PC-9 (cell line): ENCODE data around the gene FMO5.

Experiments
- EZH2 ChIP-seq: fragments of 200-600 bp; sonication (generic); IDR thresholded peaks from 2 replicates; pipeline ENCODE4 v1.8.0; 2017; ENCODE audit warnings: antibody characterized with exemption, low read depth
- TF ChIP-seq, protein P1 (sequence below): fragments of 200-600 bp; sonication (generic); conservative IDR thresholded peaks from 2 replicates; pipeline ENCODE4 v1.6.1; 2017; ENCODE audit warnings: mixed run types, antibody characterized with exemption, mild to moderate bottlenecking, moderate library complexity

DNA sequence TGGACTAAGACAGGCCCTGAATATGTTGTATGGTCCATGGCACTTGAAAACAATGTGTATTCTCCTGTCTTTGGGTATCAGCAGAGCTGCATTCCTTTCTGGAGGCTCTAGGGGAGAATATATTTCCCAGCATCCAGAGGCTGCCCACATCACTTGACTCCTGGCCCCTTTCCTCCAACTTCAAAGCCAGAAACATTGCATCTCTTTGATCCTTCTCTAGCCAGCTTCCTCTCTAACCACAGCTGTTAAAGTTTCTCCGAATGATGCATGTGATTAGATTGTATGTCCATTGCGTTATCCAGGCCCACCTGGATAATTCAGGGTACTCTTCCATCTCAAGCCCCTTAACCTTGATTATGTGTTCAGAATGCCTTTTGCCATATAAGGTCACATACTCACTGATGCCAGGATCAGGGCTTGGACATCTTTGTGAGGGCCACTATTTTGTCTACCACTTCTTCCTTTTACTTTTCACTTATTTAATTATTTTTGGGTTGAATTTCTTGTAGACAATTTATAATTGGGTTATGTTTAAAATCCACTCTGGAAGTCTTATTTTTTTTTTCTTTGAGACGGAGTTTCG is 22.6 kb upstream of the FMO5 start:
- TF ChIP-seq, protein P1, sequence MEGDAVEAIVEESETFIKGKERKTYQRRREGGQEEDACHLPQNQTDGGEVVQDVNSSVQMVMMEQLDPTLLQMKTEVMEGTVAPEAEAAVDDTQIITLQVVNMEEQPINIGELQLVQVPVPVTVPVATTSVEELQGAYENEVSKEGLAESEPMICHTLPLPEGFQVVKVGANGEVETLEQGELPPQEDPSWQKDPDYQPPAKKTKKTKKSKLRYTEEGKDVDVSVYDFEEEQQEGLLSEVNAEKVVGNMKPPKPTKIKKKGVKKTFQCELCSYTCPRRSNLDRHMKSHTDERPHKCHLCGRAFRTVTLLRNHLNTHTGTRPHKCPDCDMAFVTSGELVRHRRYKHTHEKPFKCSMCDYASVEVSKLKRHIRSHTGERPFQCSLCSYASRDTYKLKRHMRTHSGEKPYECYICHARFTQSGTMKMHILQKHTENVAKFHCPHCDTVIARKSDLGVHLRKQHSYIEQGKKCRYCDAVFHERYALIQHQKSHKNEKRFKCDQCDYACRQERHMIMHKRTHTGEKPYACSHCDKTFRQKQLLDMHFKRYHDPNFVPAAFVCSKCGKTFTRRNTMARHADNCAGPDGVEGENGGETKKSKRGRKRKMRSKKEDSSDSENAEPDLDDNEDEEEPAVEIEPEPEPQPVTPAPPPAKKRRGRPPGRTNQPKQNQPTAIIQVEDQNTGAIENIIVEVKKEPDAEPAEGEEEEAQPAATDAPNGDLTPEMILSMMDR: no peak
- TF ChIP-seq EZH2: no peak
